ENCODE measurements around the gene SCRG1.

Gene SCRG1

DNA sequence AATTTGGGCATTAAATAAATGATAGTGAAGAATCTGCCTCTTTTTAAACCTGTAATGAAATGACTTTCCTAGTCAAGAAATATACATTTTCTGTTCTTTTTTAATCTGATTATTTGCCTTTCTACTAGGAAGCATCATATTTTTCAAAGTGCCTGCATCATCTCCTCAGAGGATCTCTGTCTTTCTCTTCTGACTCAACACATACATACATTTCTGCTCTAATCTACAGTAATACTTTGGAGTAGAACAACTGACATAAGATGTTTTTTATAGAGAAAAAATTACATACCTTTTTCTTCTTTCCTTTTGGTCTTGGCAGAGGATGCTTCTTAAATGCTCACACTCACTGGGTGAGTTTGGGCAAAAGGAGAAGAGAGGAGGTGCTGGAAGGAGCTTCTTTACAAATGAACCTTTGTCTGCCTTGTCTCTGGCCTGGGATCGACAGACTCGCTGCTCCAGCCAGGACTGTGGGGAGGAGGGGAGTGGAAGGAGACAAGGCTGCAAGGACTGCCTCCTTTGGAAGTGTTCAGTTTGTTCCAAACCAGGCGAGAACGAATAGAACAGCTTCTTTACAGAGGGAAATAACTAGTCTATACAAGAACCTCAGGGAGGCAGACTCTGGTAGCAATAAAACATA, at the start of gene SCRG1:
SCRG1 (minus strand) TSS at position 338 of the 637 bp plus-strand sequence. CDS start 7,702 bp downstream, outside the sequence.
- in situ Hi-C loops (cut with HindIII; ENCODE audit: low sequenced_read_pairs) = no loop called here

DNA sequence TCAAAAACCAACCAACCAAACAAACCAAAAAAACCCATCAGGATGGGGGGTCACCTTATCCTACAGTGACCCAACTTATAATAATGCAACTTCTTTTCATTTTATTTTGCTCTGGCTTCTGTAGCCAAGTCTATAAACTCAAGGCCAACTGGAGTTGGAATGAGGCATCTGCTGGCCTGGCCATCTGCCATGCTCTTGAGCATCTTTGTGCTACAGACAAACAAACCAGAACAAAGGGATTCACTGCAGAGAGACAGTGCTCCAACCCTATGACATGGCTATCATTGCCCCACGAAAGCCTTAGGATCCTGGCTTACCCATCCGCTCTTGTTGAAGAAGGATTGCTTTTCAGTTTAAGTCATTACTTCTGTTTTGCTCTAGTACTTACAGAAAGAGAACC, 49.2 kb upstream of the SCRG1 start:
- in situ Hi-C loops (cut with HindIII; ENCODE audit: low sequenced_read_pairs) = no loop called here

DNA sequence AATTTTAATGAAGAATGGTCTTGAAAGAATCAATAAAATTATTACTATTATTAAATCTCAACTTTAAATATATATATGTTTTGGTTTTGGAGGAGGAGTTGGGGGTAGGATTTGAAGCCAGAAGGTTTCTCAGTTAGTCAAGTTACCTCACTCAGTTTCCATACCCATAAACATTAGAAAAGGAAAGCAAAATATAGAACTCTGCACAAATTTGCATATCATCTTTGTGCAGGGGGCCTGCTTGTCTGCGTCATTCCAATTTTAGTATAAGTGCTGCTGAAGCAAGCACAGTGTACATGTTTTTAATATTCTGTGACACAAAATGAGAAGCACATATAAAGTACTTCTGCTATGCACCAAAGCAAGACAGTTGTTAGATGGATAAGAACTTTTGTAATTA, 47.5 kb upstream of the SCRG1 start:
- in situ Hi-C loops (cut with HindIII; ENCODE audit: low sequenced_read_pairs) = no loop called here

DNA sequence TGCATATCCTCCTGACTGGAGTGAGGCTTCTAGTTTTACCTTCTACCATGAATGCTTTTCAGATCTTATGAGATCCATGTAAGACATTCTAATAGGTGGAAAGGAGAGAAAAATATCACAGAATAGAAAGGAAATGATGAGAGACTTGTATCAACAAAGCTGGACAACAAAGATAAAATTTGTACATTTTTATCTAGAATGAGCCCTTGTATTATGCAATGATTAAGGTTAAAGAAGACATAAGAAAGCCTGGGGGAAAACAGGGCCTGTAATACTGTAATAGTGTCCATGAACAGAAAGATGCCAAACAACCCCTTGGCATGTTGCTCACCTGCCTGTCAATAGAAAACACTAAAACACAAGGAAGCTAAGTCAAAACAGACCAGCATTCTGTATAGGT, 44.2 kb upstream of the SCRG1 start:
- in situ Hi-C loops (cut with HindIII; ENCODE audit: low sequenced_read_pairs) = no loop called here

DNA sequence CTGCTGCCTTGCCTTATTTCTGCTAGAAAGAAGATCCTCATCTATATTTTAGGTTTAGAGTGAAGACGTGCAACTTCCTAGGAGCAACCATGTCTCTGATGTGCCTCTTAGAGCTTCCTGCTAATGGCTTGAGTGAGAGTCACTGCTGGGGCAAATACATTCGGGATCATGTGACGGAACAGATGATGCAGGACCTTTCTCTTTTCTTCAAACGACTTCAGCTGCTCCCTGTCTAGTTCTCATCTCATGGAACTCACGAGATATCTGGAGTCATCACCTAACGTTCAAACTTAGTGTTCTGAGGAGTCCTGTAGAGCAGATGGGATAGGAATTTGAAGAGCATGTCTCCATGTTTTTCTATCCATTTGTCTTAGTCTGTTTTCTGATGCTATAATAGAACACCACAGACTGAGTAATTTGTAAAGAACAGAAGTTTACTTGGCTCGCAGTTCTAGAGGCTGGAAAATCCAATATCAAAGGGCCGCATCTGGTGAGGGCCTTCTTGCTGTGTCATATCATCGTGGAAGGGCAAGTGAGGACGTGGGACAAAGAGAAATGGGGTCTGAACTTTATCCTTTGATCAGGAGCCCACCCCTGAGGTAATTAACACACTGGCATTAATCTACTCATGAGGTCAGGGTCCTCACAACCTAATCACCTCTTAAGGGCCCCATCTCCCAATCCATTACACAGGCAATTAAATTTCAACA, 43.5 kb upstream of the SCRG1 start:
- in situ Hi-C loops (cut with HindIII; ENCODE audit: low sequenced_read_pairs) = no loop called here

DNA sequence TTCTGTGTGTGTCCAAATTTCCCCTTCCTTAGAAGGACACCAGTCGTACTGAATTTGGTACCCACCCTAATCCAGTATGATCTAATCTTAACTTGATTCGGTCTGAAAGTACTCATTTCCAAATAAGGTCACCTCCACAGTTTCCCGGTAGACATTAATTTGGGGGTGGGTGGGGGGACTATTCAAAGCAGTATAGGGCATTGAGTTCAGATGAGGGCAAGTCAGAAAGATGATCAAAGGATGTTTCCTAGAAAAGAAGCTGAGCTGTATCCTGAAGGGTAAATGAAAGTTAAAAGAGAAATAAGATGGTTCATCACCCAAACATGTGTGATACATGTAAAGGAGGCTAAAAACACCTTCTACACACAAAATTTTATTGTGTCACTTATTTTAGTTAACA, 42.0 kb upstream of the SCRG1 start:
- in situ Hi-C loops (cut with HindIII; ENCODE audit: low sequenced_read_pairs) = no loop called here

DNA sequence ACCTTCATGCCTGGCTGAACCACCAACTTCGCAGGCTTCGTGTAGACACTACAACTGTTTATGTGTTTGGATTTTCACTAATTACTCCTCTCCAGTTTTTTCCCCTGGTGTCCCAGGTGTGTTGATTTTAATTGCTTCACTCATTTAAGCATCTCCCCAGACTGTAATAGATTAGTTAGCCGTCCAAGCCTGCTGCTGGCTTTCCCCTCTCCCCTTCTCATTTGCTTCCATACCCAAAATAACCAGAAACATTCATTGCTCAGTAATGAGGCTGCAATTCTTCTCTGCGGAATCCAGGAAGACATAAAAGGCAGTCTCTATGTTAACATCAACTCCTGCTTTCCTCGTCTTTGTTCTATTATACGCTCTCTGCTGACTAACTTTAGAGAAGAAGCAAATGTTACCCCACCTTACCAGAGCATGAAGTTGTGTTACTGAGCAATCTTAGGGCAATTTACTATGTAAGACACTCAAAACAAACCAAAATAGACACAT, 37.9 kb upstream of the SCRG1 start:
- in situ Hi-C loops (cut with HindIII; ENCODE audit: low sequenced_read_pairs) = loop anchor here (5.0 kb wide), 2 partner anchors 40 to 85 kb away; no protein-coding TSS in a partner anchor

DNA sequence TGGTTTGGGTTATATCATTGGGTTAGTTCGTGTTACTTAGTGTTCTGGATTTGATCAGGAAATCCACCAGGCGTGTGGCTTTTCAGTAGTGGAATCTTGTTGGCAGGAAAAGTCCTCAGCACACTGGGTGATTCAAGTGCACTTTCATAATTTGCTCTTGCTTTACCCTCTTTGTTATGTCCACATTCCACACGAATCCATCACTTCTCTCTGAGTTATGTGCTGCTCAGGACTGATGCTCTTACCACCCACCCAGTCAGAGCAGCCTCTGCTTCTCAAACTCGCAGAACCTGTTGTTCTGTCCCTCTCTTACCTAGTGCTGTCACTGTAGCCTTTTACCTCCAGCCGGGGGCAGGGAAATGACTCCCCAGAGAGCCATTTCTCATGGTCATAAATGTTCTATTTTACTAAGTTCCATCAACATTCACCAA, 37.2 kb upstream of the SCRG1 start:
- in situ Hi-C loops (cut with HindIII; ENCODE audit: low sequenced_read_pairs) = loop anchor here (5.0 kb wide), 2 partner anchors 41 to 86 kb away; no protein-coding TSS in a partner anchor

DNA sequence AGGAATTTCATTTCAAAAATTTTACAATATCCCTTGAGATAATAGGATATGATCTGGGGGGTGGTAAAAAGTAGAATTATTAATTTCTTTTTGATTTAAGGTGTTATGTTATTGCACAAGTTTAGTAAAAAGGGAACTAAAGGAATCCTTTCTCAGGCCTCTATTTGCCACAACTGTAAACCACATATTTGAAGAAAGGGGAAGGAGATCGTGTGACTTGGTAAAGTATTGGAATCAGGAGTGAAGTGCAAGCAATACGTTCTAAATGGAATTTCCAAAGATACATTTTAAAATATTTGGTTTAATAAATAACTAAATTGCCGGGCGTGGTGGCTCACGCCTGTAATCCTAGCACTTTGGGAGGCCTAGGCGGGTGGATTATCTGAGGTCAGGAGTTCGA, 35.3 kb upstream of the SCRG1 start:
- in situ Hi-C loops (cut with HindIII; ENCODE audit: low sequenced_read_pairs) = no loop called here

DNA sequence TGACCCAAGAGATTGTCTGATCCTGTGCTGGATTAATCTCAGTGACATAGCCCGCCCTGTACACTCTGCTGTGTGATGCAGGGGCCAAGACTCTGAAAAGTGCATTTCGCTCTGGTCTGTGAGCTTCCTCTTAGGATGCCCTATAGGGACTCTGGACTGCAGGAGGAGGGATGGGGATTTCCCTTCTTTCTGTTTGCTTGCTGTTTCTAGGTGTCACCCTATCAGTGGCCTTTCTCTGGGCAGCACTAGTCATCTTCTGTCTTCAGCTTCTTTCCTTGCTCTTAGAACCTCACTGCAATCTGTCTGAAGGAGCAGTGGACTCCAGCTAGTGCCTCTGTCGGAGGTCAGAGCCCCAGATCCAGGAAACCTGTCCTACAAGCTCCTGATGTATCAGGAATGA, 34.5 kb upstream of the SCRG1 start:
- in situ Hi-C loops (cut with HindIII; ENCODE audit: low sequenced_read_pairs) = no loop called here

DNA sequence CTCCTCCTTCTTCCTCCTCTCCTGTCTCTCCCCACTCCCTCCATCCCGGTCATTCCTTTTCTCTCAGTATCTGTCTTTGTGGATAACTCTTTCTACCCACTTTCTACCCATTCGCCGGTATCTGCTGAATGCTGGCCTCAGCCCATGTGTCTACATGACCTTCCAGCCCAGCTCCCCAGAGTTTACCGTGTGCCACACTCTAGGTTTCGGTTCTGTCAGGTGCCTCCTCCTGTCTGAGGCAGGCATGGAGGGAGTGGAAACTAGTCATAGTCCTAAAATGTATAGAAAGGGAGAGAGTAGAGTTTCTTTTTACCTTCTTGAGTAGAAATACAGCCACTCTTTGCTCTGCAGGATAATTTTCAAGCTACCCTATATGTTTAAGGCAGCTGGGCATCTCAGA, 33.5 kb upstream of the SCRG1 start:
- in situ Hi-C loops (cut with HindIII; ENCODE audit: low sequenced_read_pairs) = no loop called here

DNA sequence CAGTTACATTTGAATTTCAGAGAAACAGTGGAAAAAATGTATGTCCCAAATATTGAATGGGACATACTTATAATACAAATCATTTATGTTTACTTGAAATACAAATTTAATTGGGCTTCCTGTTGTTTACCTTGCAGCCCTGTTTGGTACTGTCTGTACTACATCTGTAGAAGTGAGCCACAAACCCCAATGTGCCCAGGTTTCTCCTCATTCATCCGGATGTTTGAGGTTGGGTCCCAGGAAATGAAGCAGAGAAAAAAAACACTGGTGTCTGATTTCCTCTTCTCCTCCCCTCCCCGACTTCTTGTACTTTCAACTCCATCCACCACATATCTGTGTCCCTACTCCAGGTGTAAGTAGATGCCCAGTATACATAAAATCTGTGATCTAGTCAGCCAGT, 27.1 kb upstream of the SCRG1 start:
- in situ Hi-C loops (cut with HindIII; ENCODE audit: low sequenced_read_pairs) = no loop called here

DNA sequence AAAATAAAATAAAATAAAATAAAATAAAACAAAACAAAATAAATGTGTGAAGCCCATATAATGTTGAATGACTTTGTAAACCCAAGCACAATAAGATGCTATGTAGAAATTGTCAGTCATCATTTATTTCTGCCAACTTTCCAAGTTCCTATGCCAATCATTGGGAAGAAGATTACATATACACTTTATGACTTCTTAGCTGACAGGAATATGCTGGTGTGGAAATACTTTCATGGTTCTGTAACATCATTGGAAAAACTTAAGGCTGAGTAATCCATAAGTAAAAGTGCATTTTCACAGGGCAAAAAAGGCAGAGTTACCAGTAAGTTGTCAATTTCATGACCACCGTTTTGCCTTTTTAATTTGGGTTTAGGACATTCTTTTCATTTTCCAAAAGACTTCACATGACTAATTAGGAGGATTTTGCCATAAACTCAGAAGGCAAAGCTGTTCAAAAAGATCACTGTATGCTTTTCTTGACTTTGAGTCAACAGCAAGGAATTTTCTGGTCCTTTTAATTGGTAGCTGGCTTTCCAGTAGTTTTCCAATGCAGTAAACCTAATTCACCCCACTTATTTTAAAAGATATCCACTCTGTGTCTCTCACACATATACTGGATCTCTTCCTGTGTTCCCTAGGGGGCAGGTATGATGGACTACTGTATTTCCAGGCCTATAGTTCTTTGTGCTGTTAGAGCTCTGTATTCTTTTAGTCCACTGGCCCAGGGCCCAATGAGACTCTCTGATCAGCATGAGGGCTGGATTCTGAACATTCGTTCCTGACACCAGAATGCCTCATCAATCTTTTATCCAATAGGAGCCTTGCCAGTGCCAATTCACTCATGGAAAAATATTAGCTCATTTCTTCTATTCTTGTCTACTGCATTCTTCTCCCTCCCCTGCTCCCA, 26.2 kb upstream of the SCRG1 start:
- in situ Hi-C loops (cut with HindIII; ENCODE audit: low sequenced_read_pairs) = no loop called here

DNA sequence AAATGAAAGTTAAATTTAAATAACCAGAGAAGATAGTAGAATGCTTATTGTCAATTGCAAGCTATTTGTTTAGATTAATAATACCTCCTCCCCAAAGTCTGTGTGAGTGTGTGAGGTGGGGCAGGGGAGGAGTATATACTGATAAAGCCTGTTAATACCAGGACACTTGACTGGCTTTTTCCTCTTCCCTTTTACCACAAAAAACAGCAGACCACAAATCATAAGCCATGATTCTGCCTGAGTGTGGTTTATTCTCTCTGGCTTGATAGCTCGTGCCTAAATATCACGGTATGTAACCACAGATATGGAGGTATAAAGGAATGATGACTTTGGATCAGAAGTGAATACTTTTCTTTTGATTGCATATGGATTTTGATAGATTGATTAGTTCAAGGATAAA, 21.9 kb upstream of the SCRG1 start:
- in situ Hi-C loops (cut with HindIII; ENCODE audit: low sequenced_read_pairs) = no loop called here

DNA sequence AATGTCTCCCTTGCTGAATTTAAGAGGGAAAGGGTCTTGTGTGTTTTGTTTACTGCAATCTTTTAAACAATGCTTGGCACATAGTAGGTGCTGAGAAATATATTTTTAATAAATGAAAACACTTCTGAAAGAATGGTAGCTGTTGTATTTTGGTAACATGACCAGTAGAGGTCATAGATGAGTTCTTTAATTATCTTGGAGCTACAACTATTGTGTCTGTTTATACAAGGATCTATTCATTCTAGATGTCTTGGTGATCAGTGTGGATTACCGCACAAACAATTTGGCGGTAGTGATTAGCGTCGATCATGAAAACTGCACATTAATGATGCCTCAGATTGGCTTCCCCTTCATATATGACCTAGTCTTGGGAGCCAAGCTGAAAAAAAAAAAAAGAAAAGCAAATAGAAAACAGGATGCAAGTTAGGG, 21.4 kb upstream of the SCRG1 start:
- in situ Hi-C loops (cut with HindIII; ENCODE audit: low sequenced_read_pairs) = no loop called here

DNA sequence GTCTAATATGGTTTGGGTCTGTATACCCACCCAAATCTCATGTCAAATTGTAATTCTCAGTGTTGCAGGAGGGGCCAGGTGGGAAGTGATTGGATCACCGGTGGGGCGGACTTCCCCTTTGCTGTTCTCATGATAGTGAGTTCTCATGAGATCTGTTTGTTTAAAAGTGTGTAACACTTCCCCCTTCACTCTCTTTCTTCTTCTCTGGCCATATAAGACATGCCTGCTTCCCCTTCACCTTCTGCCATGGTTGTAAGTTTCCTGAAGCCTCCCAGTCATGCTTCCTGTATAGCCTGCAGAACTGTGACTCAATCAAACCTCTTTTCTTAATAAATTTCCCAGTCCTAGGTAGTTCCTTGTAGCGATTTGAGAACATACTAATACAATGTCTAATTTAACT, 19.7 kb upstream of the SCRG1 start:
- in situ Hi-C loops (cut with HindIII; ENCODE audit: low sequenced_read_pairs) = no loop called here

DNA sequence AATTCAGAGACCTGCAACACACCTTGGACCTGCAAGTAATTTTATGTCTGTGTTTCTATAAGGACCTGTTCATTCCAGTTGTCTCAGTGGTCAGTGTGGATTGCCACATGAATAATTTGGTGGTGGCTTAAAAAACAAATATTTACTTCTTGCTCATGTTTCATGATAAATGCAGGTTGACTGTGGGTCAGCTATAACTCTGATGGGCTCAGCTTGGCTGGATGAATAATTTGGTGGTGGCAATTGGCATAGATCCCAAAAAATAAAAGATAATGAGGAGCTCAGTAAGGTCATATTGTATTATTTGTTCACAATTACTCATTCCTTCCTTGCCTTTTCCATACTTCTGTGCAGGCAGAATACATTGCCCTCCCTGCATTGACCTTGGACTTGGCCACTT, 18.9 kb upstream of the SCRG1 start:
- in situ Hi-C loops (cut with HindIII; ENCODE audit: low sequenced_read_pairs) = no loop called here

DNA sequence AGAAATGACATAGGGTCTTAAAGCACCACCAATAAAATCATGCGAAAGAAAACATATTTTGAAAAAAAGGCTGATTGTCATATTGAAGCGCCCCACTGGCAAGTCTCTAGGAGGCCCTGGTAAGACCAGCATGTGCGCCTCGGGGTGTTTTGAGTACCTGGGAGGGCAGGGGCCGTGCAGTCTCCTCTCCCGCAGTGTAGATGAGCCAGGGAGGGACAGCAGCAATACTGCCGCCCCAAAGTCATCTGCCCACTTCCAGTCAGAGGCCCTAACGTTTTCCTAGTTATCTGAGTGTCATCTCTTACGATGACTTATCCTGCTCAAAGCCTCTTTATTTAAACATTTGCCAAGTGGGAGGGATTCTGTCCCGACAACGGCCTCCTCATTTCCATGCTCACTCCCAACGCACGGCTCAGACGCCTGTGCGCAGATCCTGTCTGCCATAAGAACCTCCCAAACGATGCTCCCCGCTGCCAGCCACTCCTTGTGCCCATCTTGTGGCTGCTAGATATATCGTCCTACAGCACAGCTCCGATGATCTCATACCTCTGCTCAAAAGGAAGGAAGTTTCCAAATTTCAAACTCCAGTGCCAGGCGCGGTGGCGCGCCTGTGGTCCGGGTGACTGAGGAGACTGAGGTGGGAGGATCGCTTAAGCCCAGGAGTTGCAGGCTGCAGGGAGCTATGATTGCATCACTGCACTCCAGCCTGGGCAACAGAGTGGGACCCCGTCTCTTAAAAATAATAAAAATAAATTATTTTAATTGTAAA, 17.2 kb upstream of the SCRG1 start:
- in situ Hi-C loops (cut with HindIII; ENCODE audit: low sequenced_read_pairs) = no loop called here

DNA sequence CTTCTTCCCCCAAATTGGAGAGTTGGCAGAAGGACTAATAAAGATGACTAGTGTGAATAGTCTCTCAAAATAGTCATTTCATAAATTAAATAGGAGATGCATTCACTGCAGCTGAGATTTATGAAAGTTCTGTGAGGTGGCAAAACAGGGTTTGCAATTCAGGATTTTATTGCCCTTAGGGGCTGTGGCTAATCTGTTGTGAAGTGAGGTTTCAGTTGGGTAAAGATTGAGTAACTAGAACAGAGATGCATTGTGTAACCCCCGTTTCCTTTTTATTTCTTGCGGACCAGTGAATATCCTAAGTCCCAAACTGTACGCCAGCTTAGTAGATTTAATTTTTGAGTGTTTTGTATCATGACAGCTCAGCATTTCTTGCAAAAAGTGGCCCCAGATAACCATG, 16.2 kb upstream of the SCRG1 start:
- in situ Hi-C loops (cut with HindIII; ENCODE audit: low sequenced_read_pairs) = no loop called here

DNA sequence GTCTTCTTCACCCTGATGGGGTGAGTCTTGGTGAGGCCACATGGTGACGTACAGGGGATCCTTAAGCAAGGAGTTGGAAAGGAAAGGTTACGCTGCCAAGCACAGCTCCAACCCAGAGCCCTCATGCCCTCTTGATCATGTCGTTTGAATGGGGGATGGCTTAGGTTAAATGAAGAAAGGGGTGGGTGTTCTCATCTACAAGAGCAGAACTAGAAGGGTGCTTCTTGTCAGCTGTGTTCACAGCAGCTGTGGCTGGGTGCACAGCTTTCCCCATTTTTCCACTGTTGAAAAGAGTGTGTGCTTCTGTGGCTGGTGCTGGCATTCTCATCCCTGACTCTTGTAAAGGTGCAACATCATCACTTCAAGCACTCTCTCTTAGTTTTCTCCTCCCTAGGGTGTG, 15.5 kb upstream of the SCRG1 start:
- in situ Hi-C loops (cut with HindIII; ENCODE audit: low sequenced_read_pairs) = no loop called here

DNA sequence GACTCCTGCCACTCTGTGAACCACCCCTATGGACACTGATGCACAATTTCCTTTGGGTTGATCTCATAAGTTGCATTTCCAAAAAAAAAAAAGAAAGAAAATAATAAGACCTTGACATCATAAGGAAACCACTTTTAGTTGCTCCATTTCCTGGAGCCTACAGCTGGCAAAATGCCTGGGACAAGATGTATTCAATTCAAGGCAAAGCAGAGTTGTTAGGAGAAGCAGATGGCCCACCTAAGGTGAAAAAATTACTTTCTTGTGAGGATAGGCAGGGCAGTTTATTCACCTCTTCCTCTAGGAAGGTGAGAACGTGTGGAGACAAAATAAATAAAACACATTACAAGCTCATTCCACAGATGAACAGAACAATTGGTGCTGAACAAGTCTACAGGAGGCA, 14.1 kb upstream of the SCRG1 start:
- in situ Hi-C loops (cut with HindIII; ENCODE audit: low sequenced_read_pairs) = no loop called here
